HG03378 (cell line): ENCODE results near the gene MRPL57.
A peak's percentile ranks its signal among the peaks of the same experiment; 100 is the strongest.
"Not testable (repeated sequence)": the region's sequence is repeated elsewhere in the genome, so short reads cannot be mapped to it uniquely, and the experiment has no call there.

ENCODE experiments used
- ATAC-seq: cut with Tn5 transposase; IDR thresholded peaks from one replicate; pipeline ENCODE4 v1.9.1; 2021; ENCODE audit warnings: mild to moderate bottlenecking, moderate library complexity; ENCODE audit not compliant: unreplicated experiment

MRPL57 gene

GRCh38 chr13:21176215-21176981 is at the start of gene MRPL57, which contains the start of gene SKA3:
Gene MRPL57, plus strand, starts transcription at chr13:21176658. Its CDS starts 259 bp downstream, at chr13:21176917.
Gene SKA3, minus strand, starts transcription at chr13:21176552. Its CDS starts 75 bp downstream, at chr13:21176477.
- peak; percentile 73 for ATAC-seq

- no peak for ATAC-seq
These were observed 46.3 kb upstream of the MRPL57 start for GRCh38 chr13:21130116-21130515.

GRCh38 chr13:21133077-21133476 is 43.4 kb upstream of the MRPL57 start:
- no peak for ATAC-seq

GRCh38 chr13:21134475-21134874 is 42.0 kb upstream of the MRPL57 start:
- ATAC-seq, result no peak

- not testable (repeated sequence) for ATAC-seq
These were observed 40.6 kb upstream of the MRPL57 start for GRCh38 chr13:21135833-21136232.

- ATAC-seq, result no peak
These were observed 38.8 kb upstream of the MRPL57 start for GRCh38 chr13:21137696-21138095.

- no peak for ATAC-seq
These were observed 37.9 kb upstream of the MRPL57 start for GRCh38 chr13:21138561-21138960.

GRCh38 chr13:21139374-21139773 is 37.1 kb upstream of the MRPL57 start:
- no peak for ATAC-seq

GRCh38 chr13:21142766-21143165 is 33.7 kb upstream of the MRPL57 start:
- ATAC-seq, result no peak

GRCh38 chr13:21147827-21148226 is 28.6 kb upstream of the MRPL57 start:
- no peak for ATAC-seq

GRCh38 chr13:21148557-21149258 is 27.8 kb upstream of the MRPL57 start:
- ATAC-seq, result no peak

- ATAC-seq, result no peak
These were observed 26.9 kb upstream of the MRPL57 start for GRCh38 chr13:21149568-21149967.

- ATAC-seq, result no peak
These were observed 26.4 kb upstream of the MRPL57 start for GRCh38 chr13:21150013-21150412.

GRCh38 chr13:21152251-21152899 is 24.1 kb upstream of the MRPL57 start:
- ATAC-seq, result no peak

- no peak for ATAC-seq
These were observed 11.8 kb upstream of the MRPL57 start for GRCh38 chr13:21164631-21165030.

- not testable (repeated sequence) for ATAC-seq
These were observed 10.9 kb upstream of the MRPL57 start for GRCh38 chr13:21165606-21166005.

GRCh38 chr13:21171420-21171819 is 5.0 kb upstream of the MRPL57 start:
- no peak for ATAC-seq

GRCh38 chr13:21173767-21174166 is 2.7 kb upstream of the MRPL57 start:
- ATAC-seq, result not testable (repeated sequence)

- peak; percentile 1 for ATAC-seq
These were observed 723 bp upstream of the MRPL57 start for GRCh38 chr13:21175656-21176214.

- peak; percentile 8 for ATAC-seq
These were observed 475 bp downstream of the MRPL57 start for GRCh38 chr13:21176982-21177284.

- no peak for ATAC-seq
These were observed 5.2 kb downstream of the MRPL57 start for GRCh38 chr13:21181671-21182070.
